SU-DHL-6 (cell line): ENCODE results near the gene ADH1B.

ENCODE experiments used
- EZH2phosphoT487 ChIP-seq: fragments of 200-600 bp; sonication (generic), shearing (Covaris generic); conservative IDR thresholded peaks from 2 replicates; pipeline ENCODE4 v1.6.1; 2018; ENCODE audit warnings: mild to moderate bottlenecking, antibody characterized with exemption, low read length, moderate library complexity, mixed read lengths
- TF ChIP-seq, protein P1 (sequence below): fragments of 200-600 bp; sonication (generic); IDR thresholded peaks from one replicate; pipeline ENCODE4 v1.5.1; 2017; ENCODE audit warnings: antibody characterized with exemption, mild to moderate bottlenecking, low read length, moderate library complexity; ENCODE audit not compliant: insufficient read depth, poor library complexity, severe bottlenecking

DNA sequence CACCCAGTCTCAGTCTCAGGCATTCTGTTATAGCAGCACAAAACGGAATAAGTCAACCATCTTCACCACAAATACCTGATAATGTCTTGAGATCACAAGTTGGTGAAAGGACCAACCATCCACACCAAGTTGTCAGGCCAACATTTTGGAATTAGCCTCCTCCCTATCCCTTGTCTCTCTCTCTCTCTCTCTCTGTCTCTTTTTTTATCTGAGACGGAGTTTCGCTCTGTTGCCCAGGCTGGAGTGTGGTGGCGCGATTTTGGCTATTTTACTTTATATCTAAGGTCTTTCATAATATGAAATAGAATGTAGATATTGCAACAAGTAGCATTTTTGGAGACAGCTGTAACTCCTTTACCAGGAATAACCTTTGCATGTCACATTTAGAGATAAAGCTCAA, 46.2 kb downstream of the ADH1B start:
- TF ChIP-seq, protein P1, sequence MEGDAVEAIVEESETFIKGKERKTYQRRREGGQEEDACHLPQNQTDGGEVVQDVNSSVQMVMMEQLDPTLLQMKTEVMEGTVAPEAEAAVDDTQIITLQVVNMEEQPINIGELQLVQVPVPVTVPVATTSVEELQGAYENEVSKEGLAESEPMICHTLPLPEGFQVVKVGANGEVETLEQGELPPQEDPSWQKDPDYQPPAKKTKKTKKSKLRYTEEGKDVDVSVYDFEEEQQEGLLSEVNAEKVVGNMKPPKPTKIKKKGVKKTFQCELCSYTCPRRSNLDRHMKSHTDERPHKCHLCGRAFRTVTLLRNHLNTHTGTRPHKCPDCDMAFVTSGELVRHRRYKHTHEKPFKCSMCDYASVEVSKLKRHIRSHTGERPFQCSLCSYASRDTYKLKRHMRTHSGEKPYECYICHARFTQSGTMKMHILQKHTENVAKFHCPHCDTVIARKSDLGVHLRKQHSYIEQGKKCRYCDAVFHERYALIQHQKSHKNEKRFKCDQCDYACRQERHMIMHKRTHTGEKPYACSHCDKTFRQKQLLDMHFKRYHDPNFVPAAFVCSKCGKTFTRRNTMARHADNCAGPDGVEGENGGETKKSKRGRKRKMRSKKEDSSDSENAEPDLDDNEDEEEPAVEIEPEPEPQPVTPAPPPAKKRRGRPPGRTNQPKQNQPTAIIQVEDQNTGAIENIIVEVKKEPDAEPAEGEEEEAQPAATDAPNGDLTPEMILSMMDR: no peak
- no peak for TF ChIP-seq EZH2phosphoT487
